Epithelial cell of proximal tubule (primary cell): Measurements from ENCODE around the gene TMEM37. TPM values are rescaled to one million over a fixed set of nuclear protein-coding genes. Genes with fewer than 3 reads are reported as not detected.

Experiments used
- DNase-seq: peaks from one replicate; pipeline ENCODE4 v3.0.0-alpha.2; 2011; ENCODE audit warnings: low read depth
- H3K4me3 ChIP-seq: 2 replicates; pipeline ENCODE4 v1.5.1; 2011; ENCODE audit warnings: low read depth, mild to moderate bottlenecking, low read length
- CTCF ChIP-seq: conservative IDR thresholded peaks from 2 replicates; pipeline ENCODE4 v1.5.1; 2012; ENCODE audit warnings: low read depth, mild to moderate bottlenecking, low read length
- total RNA-seq: library from RNA; depleted of rRNA; stranded (reverse); fragments of >200 nt; gene quantifications from 2 replicates; pipeline ENCODE4 v1.2.3, GENCODE V29; 2015

Gene TMEM37
- total RNA-seq, 1 donor from 2014 or later: 1.2 TPM

GRCh38 chr2:119419803-119420508, 11.7 kb upstream of the TMEM37 start:
- DNase-seq: no peak
- no peak overlapping the region for H3K4me3 ChIP-seq
- no peak for TF ChIP-seq CTCF

GRCh38 chr2:119421304-119421703, 10.3 kb upstream of the TMEM37 start:
- H3K4me3 ChIP-seq: no peak overlapping the region
- no peak for DNase-seq
- no peak for TF ChIP-seq CTCF

- DNase-seq: no peak
- H3K4me3 ChIP-seq: no peak overlapping the region
- TF ChIP-seq CTCF: no peak
Observed at GRCh38 chr2:119421741-119422140, 9.9 kb upstream of the TMEM37 start.

- no peak overlapping the region for H3K4me3 ChIP-seq
- no peak for DNase-seq
- no peak for TF ChIP-seq CTCF
Observed at GRCh38 chr2:119422360-119423107, 9.1 kb upstream of the TMEM37 start.

- DNase-seq: no peak
- no peak overlapping the region for H3K4me3 ChIP-seq
- no peak for TF ChIP-seq CTCF
Observed at GRCh38 chr2:119423108-119423444, 8.6 kb upstream of the TMEM37 start.

- DNase-seq: no peak
- H3K4me3 ChIP-seq: no peak overlapping the region
- TF ChIP-seq CTCF: no peak
Observed at GRCh38 chr2:119423811-119424210, 7.8 kb upstream of the TMEM37 start.
